PC-9 (cell line): Measurements from ENCODE around the gene RASD2. TPM values are rescaled to one million over a fixed set of nuclear protein-coding genes. Genes with fewer than 3 reads are reported as not detected.

Source experiments
- BruUV-seq: library from RNA; stranded (reverse); fragments of 400-500 nt; replicated peaks from 2 replicates; lab custom pipeline; 2021; lab: Mats Ljungman, UMichigan
- CTCF ChIA-PET: fragments of 300-600 bp; sonication (Branson Sonifier 250); formaldehyde crosslinking; loops from one replicate; lab custom pipeline; 2022; ENCODE audit warnings: antibody characterized with exemption; lab: Charles Lee
- POLR2A ChIA-PET: fragments of 300-600 bp; sonication (Branson Sonifier 250); formaldehyde crosslinking; loops from one replicate; lab custom pipeline; 2022; ENCODE audit warnings: antibody characterized with exemption; ENCODE audit not compliant: unreplicated experiment; lab: Charles Lee
- DNase-seq, 2 experiments: peaks; one replicate each; pipeline versions ENCODE4 v3.0.0 to v3.0.0-alpha.2; 2015 to 2022; ENCODE audit warnings: mixed read lengths in 1 of 2
- H2AFZ ChIP-seq: fragments of 200-600 bp; sonication (generic); 2 replicates; pipeline ENCODE4 v1.8.1; 2017; ENCODE audit warnings: antibody characterized with exemption
- H3F3A ChIP-seq: fragments of 200-600 bp; sonication (generic); 2 replicates; pipeline ENCODE4 v1.8.1; 2017; ENCODE audit warnings: antibody characterized with exemption, mild to moderate bottlenecking, low read depth; ENCODE audit not compliant: insufficient read depth
- H3K27ac ChIP-seq: fragments of 200-600 bp; sonication (generic); 2 replicates; pipeline ENCODE4 v1.6.1; 2016; ENCODE audit warnings: mixed run types
- H3K27me3 ChIP-seq: fragments of 200-600 bp; sonication (generic); 2 replicates; pipeline ENCODE4 v1.6.1; 2016; ENCODE audit warnings: low read depth, mixed run types; ENCODE audit not compliant: insufficient read depth
- H3K36me3 ChIP-seq: fragments of 200-600 bp; sonication (generic); 2 replicates; pipeline ENCODE4 v1.6.1; 2016; ENCODE audit warnings: low read depth, mixed run types
- H3K4me1 ChIP-seq: fragments of 200-600 bp; sonication (generic); replicated peaks from 2 replicates; pipeline ENCODE4 v1.6.1; 2016; ENCODE audit warnings: mixed run types; ENCODE audit not compliant: insufficient read depth
- H3K4me2 ChIP-seq: fragments of 200-600 bp; sonication (generic); 2 replicates; pipeline ENCODE4 v1.6.1; 2017; ENCODE audit warnings: mixed run types
- H3K4me3 ChIP-seq: fragments of 200-600 bp; sonication (generic); 2 replicates; pipeline ENCODE4 v1.6.1; 2016; ENCODE audit warnings: mixed run types
- H3K79me2 ChIP-seq: fragments of 200-600 bp; sonication (generic); 2 replicates; pipeline ENCODE4 v1.6.1; 2017; ENCODE audit warnings: low read depth, mixed run types
- H3K9me2 ChIP-seq: fragments of 200-600 bp; sonication (generic); 2 replicates; pipeline ENCODE4 v1.8.1; 2017; ENCODE audit warnings: mild to moderate bottlenecking; ENCODE audit not compliant: insufficient read depth
- H3K9me3 ChIP-seq: fragments of 200-600 bp; sonication (generic); 2 replicates; pipeline ENCODE4 v1.8.1; 2016; ENCODE audit warnings: low read depth; ENCODE audit not compliant: insufficient read depth
- H4K20me1 ChIP-seq: fragments of 200-600 bp; sonication (generic); 2 replicates; pipeline ENCODE4 v1.8.1; 2017; ENCODE audit not compliant: insufficient read depth
- EZH2 ChIP-seq: fragments of 200-600 bp; sonication (generic); IDR thresholded peaks from 2 replicates; pipeline ENCODE4 v1.8.0; 2017; ENCODE audit warnings: antibody characterized with exemption, low read depth
- intact Hi-C: fragments of 100-400 bp; cut with micrococcal nuclease; formaldehyde crosslinking; loops from one replicate; pipeline ENCODE4 v1.10.0; 2022; ENCODE audit not compliant: unreplicated experiment
- total RNA-seq: library from RNA; stranded (reverse); gene quantifications from 2 replicates; pipeline ENCODE4 v1.2.3, GENCODE V29; 2021
- TF ChIP-seq, protein P1 (sequence below): fragments of 200-600 bp; sonication (generic); conservative IDR thresholded peaks from 2 replicates; pipeline ENCODE4 v1.6.1; 2017; ENCODE audit warnings: mixed run types, antibody characterized with exemption, mild to moderate bottlenecking, moderate library complexity

RASD2 gene
- total RNA-seq, 1 experiment from 2014 or later: 0.70 TPM

GRCh38 chr22:35558031-35558430, 17.4 kb downstream of the RASD2 start:
- Histone ChIP-seq H3K4me1 (peaks cover 14% of the 10 kb centered on the region), H3K27ac (no peak overlapping the region), H2AFZ (no peak overlapping the region), H3K9me2 (no peaks in the 10 kb centered on the region), H3K4me3 (no peak overlapping the region), H3K36me3 (no peaks in the 10 kb centered on the region), H4K20me1 (peaks cover 8% of the 10 kb centered on the region), H3K79me2 (no peaks in the 10 kb centered on the region), H3F3A (peaks cover 34% of the 10 kb centered on the region; the same call in 1 of the 2 replicates), H3K9me3 (no peaks in the 10 kb centered on the region; the same call in 1 of the 2 replicates), H3K4me2 (no peak overlapping the region), H3K27me3 (no peaks in the 10 kb centered on the region)
- no peak for TF ChIP-seq EZH2
- TF ChIP-seq, protein P1, sequence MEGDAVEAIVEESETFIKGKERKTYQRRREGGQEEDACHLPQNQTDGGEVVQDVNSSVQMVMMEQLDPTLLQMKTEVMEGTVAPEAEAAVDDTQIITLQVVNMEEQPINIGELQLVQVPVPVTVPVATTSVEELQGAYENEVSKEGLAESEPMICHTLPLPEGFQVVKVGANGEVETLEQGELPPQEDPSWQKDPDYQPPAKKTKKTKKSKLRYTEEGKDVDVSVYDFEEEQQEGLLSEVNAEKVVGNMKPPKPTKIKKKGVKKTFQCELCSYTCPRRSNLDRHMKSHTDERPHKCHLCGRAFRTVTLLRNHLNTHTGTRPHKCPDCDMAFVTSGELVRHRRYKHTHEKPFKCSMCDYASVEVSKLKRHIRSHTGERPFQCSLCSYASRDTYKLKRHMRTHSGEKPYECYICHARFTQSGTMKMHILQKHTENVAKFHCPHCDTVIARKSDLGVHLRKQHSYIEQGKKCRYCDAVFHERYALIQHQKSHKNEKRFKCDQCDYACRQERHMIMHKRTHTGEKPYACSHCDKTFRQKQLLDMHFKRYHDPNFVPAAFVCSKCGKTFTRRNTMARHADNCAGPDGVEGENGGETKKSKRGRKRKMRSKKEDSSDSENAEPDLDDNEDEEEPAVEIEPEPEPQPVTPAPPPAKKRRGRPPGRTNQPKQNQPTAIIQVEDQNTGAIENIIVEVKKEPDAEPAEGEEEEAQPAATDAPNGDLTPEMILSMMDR: no peak
- intact Hi-C loops: no loop called here
- POLR2A ChIA-PET: interaction anchor here (0.6 kb wide), 1 partner anchor 9 kb away, joined by 6 read pairs; no protein-coding TSS in a partner anchor
- no peak for DNase-seq
- CTCF ChIA-PET: no interaction called here
- BruUV-seq: no TSS peak

GRCh38 chr22:35558719-35559118, 18.1 kb downstream of the RASD2 start:
- H4K20me1 ChIP-seq: peaks cover 6% of the 10 kb centered on the region; the same call in 1 of the 2 replicates
- no peak overlapping the region for H3K4me3 ChIP-seq
- no peak for TF ChIP-seq EZH2
- TF ChIP-seq, protein P1: no peak
- peaks cover 38% of the 10 kb centered on the region; the same call in 1 of the 2 replicates for H3F3A ChIP-seq
- H3K27me3 ChIP-seq: no peaks in the 10 kb centered on the region
- intact Hi-C loops: no loop called here
- peaks cover 14% of the 10 kb centered on the region for H3K4me1 ChIP-seq
- DNase-seq: no peak
- ChIA-PET POLR2A (no interaction called here), CTCF (no interaction called here)
- H3K9me2 ChIP-seq: no peaks in the 10 kb centered on the region
- H3K36me3 ChIP-seq: no peaks in the 10 kb centered on the region
- H3K27ac ChIP-seq: no peak overlapping the region
- BruUV-seq: no TSS peak
- no peaks in the 10 kb centered on the region for H3K79me2 ChIP-seq
- no peak overlapping the region for H3K4me2 ChIP-seq
- H2AFZ ChIP-seq: no peak overlapping the region
- H3K9me3 ChIP-seq: no peaks in the 10 kb centered on the region; the same call in 1 of the 2 replicates

- no peaks in the 10 kb centered on the region; the same call in 1 of the 2 replicates for H3K9me3 ChIP-seq
- H3F3A ChIP-seq: peaks cover 40% of the 10 kb centered on the region; the same call in 1 of the 2 replicates
- no peak for DNase-seq
- no peak overlapping the region for H2AFZ ChIP-seq
- no peaks in the 10 kb centered on the region for H3K79me2 ChIP-seq
- H3K4me1 ChIP-seq: peaks cover 14% of the 10 kb centered on the region
- no peak overlapping the region for H3K4me3 ChIP-seq
- BruUV-seq: no TSS peak
- H3K9me2 ChIP-seq: no peaks in the 10 kb centered on the region
- H3K36me3 ChIP-seq: no peaks in the 10 kb centered on the region
- ChIA-PET POLR2A (no interaction called here), CTCF (no interaction called here)
- no peaks in the 10 kb centered on the region for H3K27me3 ChIP-seq
- no peak overlapping the region for H3K27ac ChIP-seq
- peaks cover 3% of the 10 kb centered on the region; the same call in 1 of the 2 replicates for H4K20me1 ChIP-seq
- no peak overlapping the region for H3K4me2 ChIP-seq
- TF ChIP-seq, protein P1: no peak
- TF ChIP-seq EZH2: no peak
- intact Hi-C loops: loop anchor here (10.0 kb wide), 1 partner anchor 65 kb away; no protein-coding TSS in a partner anchor
These were observed 18.8 kb downstream of the RASD2 start for GRCh38 chr22:35559354-35560005.
